ENCODE results near the gene SGPL1. TPM values are rescaled to one million over a fixed set of nuclear protein-coding genes. Genes with fewer than 3 reads are reported as not detected.

Gene SGPL1
- total RNA-seq, 1 experiment from 2014 or later, result 52.6 TPM

DNA sequence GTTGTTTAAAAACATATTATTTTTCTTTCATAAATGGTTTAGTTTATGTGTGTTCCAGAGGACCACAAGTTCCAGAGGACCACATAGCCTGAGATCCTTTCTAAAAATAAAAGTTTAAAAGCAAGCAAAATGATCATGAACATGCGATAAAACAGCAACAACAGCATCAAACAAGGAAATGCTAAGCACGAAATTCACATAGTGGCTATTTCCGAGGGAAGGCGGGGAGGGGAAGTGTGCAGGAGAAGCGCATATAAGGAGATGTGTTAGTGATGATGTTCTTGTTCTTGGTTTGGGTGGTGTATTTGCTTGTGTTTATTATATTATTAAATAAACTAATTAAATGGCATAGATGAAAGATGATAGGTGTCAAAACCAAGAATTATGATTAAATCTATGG is 31.7 kb upstream of the SGPL1 start:
- H3K79me2 ChIP-seq (ENCODE audit: insufficient read depth, low read length), result no peaks in the 10 kb centered on the region
- no peaks in the 10 kb centered on the region for H4K20me1 ChIP-seq (ENCODE audit: control insufficient read depth, insufficient read depth, insufficient read length)
- no peaks in the 10 kb centered on the region for H3K9me3 ChIP-seq (ENCODE audit: control insufficient read depth, low read depth, low read length)
- H3K23me2 ChIP-seq (ENCODE audit: insufficient read length, low read depth, low read length, poor library complexity, severe bottlenecking), result no peaks in the 10 kb centered on the region
- TF ChIP-seq, protein P1, sequence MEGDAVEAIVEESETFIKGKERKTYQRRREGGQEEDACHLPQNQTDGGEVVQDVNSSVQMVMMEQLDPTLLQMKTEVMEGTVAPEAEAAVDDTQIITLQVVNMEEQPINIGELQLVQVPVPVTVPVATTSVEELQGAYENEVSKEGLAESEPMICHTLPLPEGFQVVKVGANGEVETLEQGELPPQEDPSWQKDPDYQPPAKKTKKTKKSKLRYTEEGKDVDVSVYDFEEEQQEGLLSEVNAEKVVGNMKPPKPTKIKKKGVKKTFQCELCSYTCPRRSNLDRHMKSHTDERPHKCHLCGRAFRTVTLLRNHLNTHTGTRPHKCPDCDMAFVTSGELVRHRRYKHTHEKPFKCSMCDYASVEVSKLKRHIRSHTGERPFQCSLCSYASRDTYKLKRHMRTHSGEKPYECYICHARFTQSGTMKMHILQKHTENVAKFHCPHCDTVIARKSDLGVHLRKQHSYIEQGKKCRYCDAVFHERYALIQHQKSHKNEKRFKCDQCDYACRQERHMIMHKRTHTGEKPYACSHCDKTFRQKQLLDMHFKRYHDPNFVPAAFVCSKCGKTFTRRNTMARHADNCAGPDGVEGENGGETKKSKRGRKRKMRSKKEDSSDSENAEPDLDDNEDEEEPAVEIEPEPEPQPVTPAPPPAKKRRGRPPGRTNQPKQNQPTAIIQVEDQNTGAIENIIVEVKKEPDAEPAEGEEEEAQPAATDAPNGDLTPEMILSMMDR (conservative IDR thresholded peaks at IDR 0.05), result no peak
- no peak overlapping the region for H3K14ac ChIP-seq (ENCODE audit: insufficient read depth, low read length)
- no peaks in the 10 kb centered on the region for H3K79me1 ChIP-seq (ENCODE audit: insufficient read depth, low read depth, low read length, poor library complexity, severe bottlenecking)
- H3K4me1 Mint-ChIP-seq, result peaks cover 0 to under 1% of the 10 kb centered on the region in 2 experiments; a peak in 2 of 4 replicates
- no peaks in the 10 kb centered on the region for H3K36me3 Mint-ChIP-seq (ENCODE audit: insufficient read depth in 1 of 3, low read depth in 3 of 3)
- no peak overlapping the region for H2BK120ac ChIP-seq (ENCODE audit: low read depth, low read length, poor library complexity, severe bottlenecking)
- H2BK5ac ChIP-seq (ENCODE audit: insufficient read length, low read length), result no peak overlapping the region
- no peak overlapping the region for H4K8ac ChIP-seq (replicated peaks; ENCODE audit: insufficient read length, low read depth, low read length)
- no peaks in the 10 kb centered on the region; the same call in 1 of the 2 replicates for H3K27me3 Mint-ChIP-seq (ENCODE audit: low read depth)
- no peaks in the 10 kb centered on the region for H3K9me3 Mint-ChIP-seq
- no peak overlapping the region for H3K4ac ChIP-seq (ENCODE audit: low read depth, low read length)
- H4K91ac ChIP-seq (ENCODE audit: insufficient read length, low read depth, low read length), result no peak overlapping the region
- no peak for DNase-seq
- H4K5ac ChIP-seq (ENCODE audit: insufficient read length, low read depth, low read length), result no peak overlapping the region
- no CpG with 5 or more reads among the region's 5 CpGs for WGBS (ENCODE audit: extremely low coverage, insufficient read length, low lambda C conversion rate)
- no peak overlapping the region for H3K27ac Mint-ChIP-seq
- H2BK20ac ChIP-seq (ENCODE audit: low read depth, low read length, poor library complexity, severe bottlenecking), result no peak overlapping the region
- no peak overlapping the region for H2BK12ac ChIP-seq (ENCODE audit: insufficient read length, low read depth, low read length)
- no peak overlapping the region for H3K4me2 ChIP-seq (ENCODE audit: insufficient read depth, insufficient read length, low read length)
- no peak overlapping the region for H3K23ac ChIP-seq (ENCODE audit: insufficient read length, low read depth, low read length)
- H3K27me3 ChIP-seq (ENCODE audit: insufficient read depth, low read length), result no peaks in the 10 kb centered on the region
- no peak overlapping the region for H3T11ph ChIP-seq (ENCODE audit: low read length)
- H3K27ac ChIP-seq (ENCODE audit: insufficient read length, low read depth, low read length), result no peak overlapping the region
- H3K18ac ChIP-seq (ENCODE audit: insufficient read length, low read depth, low read length), result no peak overlapping the region
- no peak overlapping the region for H3K9ac ChIP-seq (ENCODE audit: extremely low read depth, insufficient read length, low read length)
- H3K4me3 Mint-ChIP-seq, result no peak overlapping the region
- H2AK5ac ChIP-seq (ENCODE audit: insufficient read length, low read length), result no peak overlapping the region
- no peak overlapping the region for H2BK15ac ChIP-seq (ENCODE audit: low read depth, low read length)
- no peak overlapping the region for H3K56ac ChIP-seq (ENCODE audit: insufficient read length, low read depth, low read length)
- H2AFZ ChIP-seq (ENCODE audit: low read length), result no peak overlapping the region
- no peaks in the 10 kb centered on the region for H3K4me1 ChIP-seq (ENCODE audit: insufficient read depth, low read length)
